ENCODE results near the gene KRTAP20-3.

DNA sequence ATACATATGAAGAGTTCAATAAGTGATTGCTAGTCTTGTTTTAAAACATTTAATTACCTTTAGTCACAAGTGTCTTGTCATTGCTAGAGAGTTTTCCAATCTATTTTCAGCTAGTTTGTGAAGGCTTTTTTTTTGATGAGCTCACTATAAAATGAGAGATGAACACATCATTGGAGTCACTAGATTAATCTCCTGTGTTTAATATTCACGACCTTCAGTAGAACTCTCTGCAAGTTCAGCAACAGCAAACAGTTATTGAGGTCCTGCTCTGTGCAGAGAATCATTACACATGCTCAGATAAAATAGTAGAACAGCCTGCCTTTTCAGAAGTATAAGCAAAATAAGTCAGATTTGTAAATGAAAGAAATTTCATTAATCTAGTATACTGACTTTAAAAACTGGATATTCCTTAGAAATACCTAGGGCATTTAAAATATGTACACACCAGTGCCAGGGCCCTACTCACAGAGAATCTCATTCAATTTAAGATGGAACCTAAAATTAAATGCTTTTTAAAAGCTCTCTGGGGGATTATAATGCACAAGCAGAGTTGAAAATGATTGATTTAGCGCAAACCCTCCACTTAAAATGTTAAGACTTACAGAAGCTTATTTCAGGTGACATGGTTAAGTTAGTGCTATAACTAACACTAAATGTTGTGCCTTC, 30.5 kb downstream of the KRTAP20-3 start:
- TF ChIP-seq, protein P1, sequence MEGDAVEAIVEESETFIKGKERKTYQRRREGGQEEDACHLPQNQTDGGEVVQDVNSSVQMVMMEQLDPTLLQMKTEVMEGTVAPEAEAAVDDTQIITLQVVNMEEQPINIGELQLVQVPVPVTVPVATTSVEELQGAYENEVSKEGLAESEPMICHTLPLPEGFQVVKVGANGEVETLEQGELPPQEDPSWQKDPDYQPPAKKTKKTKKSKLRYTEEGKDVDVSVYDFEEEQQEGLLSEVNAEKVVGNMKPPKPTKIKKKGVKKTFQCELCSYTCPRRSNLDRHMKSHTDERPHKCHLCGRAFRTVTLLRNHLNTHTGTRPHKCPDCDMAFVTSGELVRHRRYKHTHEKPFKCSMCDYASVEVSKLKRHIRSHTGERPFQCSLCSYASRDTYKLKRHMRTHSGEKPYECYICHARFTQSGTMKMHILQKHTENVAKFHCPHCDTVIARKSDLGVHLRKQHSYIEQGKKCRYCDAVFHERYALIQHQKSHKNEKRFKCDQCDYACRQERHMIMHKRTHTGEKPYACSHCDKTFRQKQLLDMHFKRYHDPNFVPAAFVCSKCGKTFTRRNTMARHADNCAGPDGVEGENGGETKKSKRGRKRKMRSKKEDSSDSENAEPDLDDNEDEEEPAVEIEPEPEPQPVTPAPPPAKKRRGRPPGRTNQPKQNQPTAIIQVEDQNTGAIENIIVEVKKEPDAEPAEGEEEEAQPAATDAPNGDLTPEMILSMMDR (IDR thresholded peaks at IDR 0.05) = no peak
- TF ChIP-seq EP300 (IDR thresholded peaks at IDR 0.05) = no peak
